ENCODE results near the gene UBXN11.
A peak's percentile ranks its signal among the peaks of the same experiment; 100 is the strongest.

Gene UBXN11

GRCh38 chr1:26234644-26235370, 71.6 kb downstream of the UBXN11 start:
- peak; percentile 49 for TF ChIP-seq CTCF (IDR thresholded peaks at IDR 0.05; ENCODE audit: low read length)
- TF ChIP-seq EZH2 (IDR thresholded peaks at IDR 0.05; ENCODE audit: borderline replicate concordance, low read length): no peak
- Histone ChIP-seq H3K4me2 (ENCODE audit: low read length) (peak overlapping the region; percentile 99), H3K4me1 (ENCODE audit: insufficient read depth, low read length, severe bottlenecking) (peaks cover 31% of the 10 kb centered on the region)

GRCh38 chr1:26233903-26234643, 72.4 kb downstream of the UBXN11 start, which contains the start of gene CEP85:
Gene CEP85, plus strand, starts transcription at chr1:26234200. Its CDS starts 5,584 bp downstream, at chr1:26239784.
- TF ChIP-seq EZH2 (IDR thresholded peaks at IDR 0.05; ENCODE audit: borderline replicate concordance, low read length): no peak
- peak; percentile 84 for TF ChIP-seq CTCF (IDR thresholded peaks at IDR 0.05; ENCODE audit: low read length)
- Histone ChIP-seq H3K4me1 (ENCODE audit: insufficient read depth, low read length, severe bottlenecking) (peaks cover 31% of the 10 kb centered on the region), H3K27me3 (ENCODE audit: insufficient read depth, low read length) (no peaks in the 10 kb centered on the region), H3K9ac (ENCODE audit: low read length) (peak within 1 kb of the TSS; percentile 92), H4K20me1 (ENCODE audit: insufficient read depth, low read length) (no peaks in the 10 kb centered on the region), H3K79me2 (ENCODE audit: insufficient read depth, low read length) (peaks cover 47% of the 10 kb centered on the region), H3K9me2 (ENCODE audit: low read depth, low read length) (no peaks in the 10 kb centered on the region), H3K4me3 (ENCODE audit: low read depth, low read length, poor library complexity, severe bottlenecking) (peak within 1 kb of the TSS; percentile 87), H3K36me3 (ENCODE audit: insufficient read depth, low read length) (peaks cover 18% of the 10 kb centered on the region), H3F3A (ENCODE audit: insufficient read depth, low read length) (no peaks in the 10 kb centered on the region), H2AFZ (ENCODE audit: low read length) (no peak within 1 kb of the TSS), H3K4me2 (ENCODE audit: low read length) (peak within 1 kb of the TSS; percentile 99), H3K27ac (ENCODE audit: low read depth, low read length, poor library complexity, severe bottlenecking) (peak within 1 kb of the TSS; percentile 63), H3K9me3 (ENCODE audit: low read length) (no peaks in the 10 kb centered on the region)

More at GRCh38 chr1:26234644-26235370, 71.6 kb downstream of the UBXN11 start:
- H3K27me3 ChIP-seq (ENCODE audit: insufficient read depth, low read length): no peaks in the 10 kb centered on the region
- H3K36me3 ChIP-seq (ENCODE audit: insufficient read depth, low read length): peaks cover 18% of the 10 kb centered on the region
- peak overlapping the region; percentile 63 for H3K27ac ChIP-seq (ENCODE audit: low read depth, low read length, poor library complexity, severe bottlenecking)
- peak overlapping the region; percentile 92 for H3K9ac ChIP-seq (ENCODE audit: low read length)
- no peaks in the 10 kb centered on the region for H4K20me1 ChIP-seq (ENCODE audit: insufficient read depth, low read length)
- no peak overlapping the region for H2AFZ ChIP-seq (ENCODE audit: low read length)
- H3K9me2 ChIP-seq (ENCODE audit: low read depth, low read length): no peaks in the 10 kb centered on the region
- H3K9me3 ChIP-seq (ENCODE audit: low read length): no peaks in the 10 kb centered on the region
- peak overlapping the region; percentile 87 for H3K4me3 ChIP-seq (ENCODE audit: low read depth, low read length, poor library complexity, severe bottlenecking)
- peaks cover 54% of the 10 kb centered on the region for H3K79me2 ChIP-seq (ENCODE audit: insufficient read depth, low read length)
- no peaks in the 10 kb centered on the region for H3F3A ChIP-seq (ENCODE audit: insufficient read depth, low read length)
